HG03432 (cell line): Measurements from ENCODE around the gene GABPB2.
"Not testable (repeated sequence)": the region's sequence is repeated elsewhere in the genome, so short reads cannot be mapped to it uniquely, and the experiment has no call there.

ENCODE experiments used
- ATAC-seq: cut with Tn5 transposase; IDR thresholded peaks from one replicate; pipeline ENCODE4 v1.9.1; 2021; ENCODE audit warnings: mild to moderate bottlenecking, moderate library complexity; ENCODE audit not compliant: unreplicated experiment

Gene GABPB2

DNA sequence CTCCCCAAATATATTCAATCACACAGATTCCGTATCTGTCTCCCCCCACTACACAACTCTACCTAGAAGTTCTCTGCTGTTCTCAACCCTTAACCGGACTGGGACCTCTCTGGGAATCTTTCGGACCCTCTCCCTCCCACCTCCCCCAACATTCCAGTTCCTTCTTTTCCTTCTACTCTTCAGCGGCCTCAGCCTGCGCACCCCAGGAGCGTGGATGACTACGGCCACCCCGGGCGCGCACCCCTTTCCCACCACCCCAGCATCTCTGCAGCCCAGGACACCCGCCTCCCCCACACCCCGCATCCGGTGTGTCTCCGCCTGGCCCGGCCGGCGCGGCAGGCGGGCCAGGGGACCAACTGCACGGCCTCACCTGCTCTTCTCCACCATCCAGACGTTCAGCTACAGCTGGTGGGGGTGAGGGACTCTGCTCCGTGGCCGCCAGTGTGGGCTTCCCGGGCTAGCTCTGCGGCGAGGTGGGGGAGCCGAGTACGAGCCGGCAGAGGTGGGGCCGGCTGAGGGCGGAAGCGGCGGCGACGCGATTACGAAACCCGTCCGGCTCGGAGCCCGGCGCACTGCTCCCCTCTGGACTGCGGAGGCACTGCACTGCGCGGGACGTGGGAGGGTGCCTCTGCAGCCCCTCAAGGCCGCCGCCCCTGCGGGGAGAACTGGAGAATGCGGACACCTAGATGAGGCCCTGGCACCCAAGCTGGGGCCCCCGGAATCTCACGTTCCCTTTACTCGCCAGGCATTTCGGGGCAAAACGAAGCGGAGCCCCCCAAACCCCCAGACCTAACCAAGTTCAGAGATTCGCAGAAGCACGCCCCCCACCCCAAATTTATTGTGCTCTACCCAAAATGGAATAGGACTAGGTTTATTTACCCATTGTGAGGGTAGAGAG is 11.2 kb upstream of the GABPB2 start, which contains the start of gene CDC42SE1:
TSS of gene CDC42SE1 (minus strand) at position 514 of the 898 bp plus-strand sequence. CDS start 3,892 bp downstream, outside the sequence.
- ATAC-seq = peak; percentile 86

DNA sequence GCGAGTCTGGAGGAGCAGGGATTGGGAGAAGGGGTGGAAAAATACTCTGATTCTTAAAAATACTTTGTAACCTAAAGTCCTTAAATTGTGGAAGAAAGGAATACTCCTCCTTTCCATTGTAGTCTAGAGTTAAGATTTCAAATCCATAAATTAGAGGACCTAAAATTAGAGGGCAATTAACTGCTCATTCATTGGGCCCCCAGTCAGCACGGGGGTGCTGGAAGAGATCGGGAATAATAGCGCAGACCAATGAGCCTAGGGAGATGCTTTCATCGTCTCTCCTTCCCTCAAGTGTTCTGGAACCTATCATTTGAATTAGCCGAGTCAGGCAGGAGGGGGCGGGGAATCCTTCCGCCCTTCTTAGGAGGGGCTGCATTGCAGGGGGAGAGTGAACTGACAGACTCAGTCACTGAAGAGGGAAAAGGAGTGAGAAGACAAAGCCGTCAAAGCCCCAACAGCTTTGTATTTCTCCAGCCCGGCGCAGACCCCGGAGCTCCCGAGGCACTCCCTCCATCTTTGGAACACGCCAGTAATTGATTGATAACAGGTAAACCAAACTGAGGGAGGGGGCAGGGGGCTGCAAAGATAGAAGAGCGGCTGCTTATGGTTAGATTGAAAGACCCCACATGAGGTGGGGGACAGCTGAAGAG is 10.4 kb upstream of the GABPB2 start, which contains the start of gene MLLT11:
TSS of gene MLLT11 (plus strand) at position 391 of the 650 bp plus-strand sequence. CDS start 6,828 bp downstream, outside the sequence.
- ATAC-seq = no peak

DNA sequence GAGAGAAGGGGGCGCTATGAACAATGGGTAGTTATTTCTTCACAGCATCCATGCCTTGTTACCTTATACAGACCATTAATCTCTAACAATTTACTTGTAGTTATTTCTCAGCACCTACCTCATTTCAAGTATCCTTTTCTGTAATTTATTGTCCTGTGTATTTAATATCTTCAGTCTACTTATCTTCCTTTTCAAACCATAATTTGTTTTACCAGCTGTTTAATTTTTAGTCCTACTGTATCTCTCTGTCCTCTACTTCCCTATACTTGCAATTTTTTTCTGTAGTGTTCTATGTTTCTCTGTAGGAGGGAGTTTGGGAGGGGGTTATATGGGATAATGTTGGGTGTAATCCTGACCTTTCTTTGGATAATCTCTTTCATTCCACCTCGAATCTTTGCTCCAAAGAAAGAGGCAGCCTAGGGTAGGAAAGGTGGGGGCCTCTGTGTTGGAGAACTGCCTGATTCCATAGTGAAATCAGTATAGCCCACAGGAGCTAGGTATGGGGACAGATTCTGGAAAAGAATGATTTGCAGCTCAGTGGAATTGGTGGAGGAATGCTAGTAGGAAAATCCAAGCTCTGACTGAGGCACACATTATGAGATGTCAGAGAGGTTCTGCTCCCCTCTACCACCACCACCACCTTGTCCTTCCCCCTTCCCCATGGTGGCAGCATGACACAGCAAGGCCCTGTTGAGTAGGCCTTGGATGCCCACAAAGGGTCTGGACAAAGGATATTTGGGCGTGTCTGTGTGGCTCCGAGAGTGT is 9.7 kb upstream of the GABPB2 start:
- ATAC-seq = no peak

DNA sequence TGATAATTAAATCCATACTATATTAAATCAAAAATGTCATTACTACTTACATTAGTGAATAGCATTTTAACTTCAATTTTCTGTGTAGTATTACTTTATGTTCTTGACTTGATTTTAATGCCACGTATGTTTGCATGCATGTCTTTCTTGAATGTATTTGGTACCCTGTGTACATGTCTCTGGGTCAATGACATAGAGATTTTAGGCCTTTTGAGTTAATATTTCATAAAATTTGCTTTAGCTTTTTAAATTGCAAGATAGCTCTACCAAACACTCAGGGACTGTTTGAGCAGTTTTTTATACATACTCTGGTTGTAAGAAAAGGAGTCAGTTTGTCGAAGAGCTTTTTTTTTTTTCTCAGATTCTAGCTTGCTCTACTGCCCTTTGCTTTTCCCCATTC is 8.9 kb upstream of the GABPB2 start:
- ATAC-seq = no peak

DNA sequence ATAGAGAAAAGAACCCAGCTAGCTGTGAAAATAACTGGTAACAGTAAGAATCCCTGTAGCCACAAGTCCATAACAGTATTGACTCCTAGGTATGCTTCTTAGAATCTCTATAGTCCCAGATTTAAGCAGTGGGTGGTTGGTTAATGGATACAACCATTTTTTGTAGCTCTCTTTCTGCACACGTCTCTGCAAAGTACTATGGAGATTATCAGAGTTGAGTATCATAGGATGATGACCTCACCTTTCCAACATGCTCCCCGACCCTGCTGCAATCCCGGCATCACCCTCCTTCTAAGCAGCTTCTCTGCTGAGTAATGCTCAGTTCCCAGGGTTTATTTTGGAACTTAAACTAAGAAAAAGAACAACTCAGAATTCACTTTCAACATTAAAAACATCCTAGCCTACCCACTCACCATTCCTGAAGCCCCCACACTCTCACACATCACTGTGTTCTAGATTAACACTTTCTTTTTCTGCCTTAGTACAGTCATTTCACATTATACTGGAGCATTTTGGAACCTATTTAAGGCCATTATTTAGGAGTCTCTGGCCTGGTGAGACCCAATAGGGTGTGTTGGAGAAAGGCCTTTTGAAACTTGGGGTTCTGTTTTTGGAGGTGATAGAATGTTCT is 7.7 kb upstream of the GABPB2 start:
- ATAC-seq = no peak

DNA sequence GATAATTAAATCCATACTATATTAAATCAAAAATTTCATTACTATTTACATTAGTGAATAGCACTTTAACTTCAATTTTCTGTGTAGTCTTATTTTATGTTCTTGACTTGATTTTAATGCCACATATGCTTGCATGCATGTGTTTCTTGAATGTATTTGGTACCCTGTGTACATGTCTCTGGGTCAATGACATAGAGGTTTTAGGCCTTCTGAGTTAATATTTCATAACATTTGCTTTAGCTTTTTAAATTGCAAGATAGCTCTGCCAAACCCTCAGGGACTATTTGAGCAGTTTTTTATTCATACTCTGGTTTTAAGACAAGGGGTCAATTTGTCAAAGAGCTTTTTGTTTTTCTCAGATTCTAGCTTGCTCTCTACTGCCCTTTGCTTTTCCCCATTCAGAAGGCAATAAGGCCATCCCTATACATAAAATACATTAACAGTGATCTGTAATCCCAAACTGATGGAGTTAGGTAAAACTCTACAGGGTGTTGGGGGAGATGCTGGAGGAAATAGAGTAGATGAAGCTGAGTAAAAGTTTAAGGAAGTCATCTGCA is 5.4 kb upstream of the GABPB2 start:
- ATAC-seq = no peak

DNA sequence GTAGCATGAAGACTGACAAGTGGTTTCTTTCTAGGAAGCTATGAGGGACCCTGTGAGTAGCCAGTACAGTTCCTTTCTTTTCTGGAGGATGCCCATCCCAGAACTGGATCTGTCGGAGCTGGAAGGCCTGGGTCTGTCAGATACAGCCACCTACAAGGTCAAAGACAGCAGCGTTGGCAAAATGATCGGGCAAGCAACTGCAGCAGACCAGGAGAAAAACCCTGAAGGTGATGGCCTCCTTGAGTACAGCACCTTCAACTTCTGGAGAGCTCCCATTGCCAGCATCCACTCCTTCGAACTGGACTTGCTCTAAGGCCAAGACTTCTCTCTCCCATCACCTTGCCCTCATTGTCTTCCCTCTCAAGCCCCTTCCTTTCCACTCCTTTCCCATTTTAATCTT is 3.4 kb upstream of the GABPB2 start:
- ATAC-seq = no peak

DNA sequence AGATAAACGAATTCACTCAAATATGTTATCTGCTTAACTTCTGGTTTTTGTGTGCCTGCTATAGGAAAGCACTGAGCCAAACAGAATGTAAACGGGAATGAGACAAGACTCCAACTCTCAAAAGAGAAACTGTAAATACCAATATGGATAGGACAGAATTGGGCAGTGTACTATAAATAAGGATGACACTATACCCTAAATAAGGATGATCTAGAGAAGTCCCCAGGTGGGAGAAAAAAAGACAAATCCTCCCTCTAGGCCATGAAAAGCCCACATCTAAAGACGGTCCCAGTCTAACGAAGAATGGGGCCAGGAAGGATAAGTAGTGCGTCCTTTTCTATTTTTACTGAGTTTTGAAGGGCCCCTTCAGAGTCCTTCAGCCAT is 1.5 kb upstream of the GABPB2 start:
- ATAC-seq = no peak

DNA sequence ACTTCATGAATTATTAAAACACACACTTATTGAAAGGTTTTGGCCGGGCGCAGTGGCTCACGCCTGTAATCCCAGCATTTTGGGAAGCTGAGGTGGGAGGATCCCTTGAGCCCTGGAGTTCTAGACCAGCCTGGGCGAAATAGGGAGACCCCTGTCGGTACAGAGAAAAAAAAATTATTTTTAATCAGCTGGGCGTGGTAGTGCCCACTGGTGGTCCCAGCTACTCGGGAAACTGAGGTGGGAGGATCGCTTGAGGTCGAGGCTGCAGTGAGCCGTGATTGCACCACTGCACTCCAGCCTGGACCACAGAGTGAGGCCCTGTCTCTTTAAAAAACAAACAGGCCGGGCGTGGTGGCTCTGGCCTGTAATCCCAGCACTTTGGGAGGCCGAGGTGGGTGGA is 1.7 kb downstream of the GABPB2 start:
- no peak for ATAC-seq

DNA sequence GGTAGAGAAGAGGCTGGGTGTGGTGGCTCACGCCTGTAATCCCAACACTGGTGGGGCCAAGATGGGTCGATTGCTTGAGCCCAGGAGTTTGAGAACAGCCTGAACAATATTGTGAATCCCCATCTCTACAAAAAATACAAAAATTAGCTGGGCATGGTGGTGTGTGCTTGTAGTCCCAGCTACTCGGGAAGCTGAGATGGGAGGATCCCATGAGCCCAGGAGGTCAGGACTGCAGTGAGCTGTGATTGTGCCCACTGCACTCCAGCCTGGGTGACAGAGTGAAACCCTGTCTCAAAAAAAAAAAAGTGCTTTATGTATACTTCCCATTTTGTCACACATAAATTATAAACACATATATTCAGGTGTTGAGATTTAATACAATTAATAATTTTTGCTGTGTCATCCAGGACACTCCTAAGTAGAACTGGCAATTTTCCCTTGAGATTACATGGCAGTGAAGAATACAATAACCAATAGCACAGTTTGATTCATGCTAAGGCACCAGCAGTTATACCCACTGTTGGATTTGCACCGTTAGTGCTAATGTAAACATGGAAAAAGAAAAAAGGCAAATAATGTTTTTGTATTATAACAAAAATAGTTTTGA is 15.5 kb downstream of the GABPB2 start:
- ATAC-seq = no peak

DNA sequence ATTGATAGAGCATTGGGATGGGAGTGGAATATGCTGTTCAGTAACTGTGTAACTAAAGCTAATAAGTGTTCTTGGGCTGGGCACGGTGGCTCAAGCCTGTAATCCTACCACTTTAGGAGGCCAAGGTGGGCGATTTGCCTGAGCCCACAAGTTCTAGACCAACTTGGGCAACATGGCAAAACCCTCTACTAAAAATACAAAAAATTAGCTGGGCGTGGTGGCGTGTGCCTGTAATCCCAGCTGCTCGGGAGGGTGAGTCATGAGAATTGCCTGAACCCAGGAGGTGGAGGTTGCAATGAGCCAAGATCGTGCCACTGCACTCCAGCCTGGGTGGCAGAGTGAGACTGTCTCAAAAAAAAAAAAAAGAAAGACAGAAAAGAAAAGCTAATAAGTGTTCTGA is 26.9 kb downstream of the GABPB2 start:
- not testable (repeated sequence) for ATAC-seq

DNA sequence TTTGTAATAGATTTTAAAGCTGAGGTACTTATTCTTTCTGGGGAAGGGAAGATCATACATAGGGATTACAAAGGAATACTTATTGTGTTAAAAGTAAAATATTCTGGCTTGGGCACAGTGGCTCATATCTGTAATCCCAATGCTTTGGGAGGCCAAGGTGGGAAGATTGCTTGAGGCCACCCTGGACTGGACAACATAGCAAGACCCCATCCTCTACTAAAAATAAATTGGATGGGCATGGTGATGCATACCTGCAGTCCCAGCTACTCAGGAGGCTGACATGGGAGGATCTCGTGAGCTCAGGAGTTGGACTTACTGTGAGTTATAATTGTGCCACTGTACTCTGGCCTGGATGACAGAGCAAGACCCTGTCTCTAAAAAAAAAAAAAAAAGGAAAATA is 27.6 kb downstream of the GABPB2 start:
- ATAC-seq = no peak

DNA sequence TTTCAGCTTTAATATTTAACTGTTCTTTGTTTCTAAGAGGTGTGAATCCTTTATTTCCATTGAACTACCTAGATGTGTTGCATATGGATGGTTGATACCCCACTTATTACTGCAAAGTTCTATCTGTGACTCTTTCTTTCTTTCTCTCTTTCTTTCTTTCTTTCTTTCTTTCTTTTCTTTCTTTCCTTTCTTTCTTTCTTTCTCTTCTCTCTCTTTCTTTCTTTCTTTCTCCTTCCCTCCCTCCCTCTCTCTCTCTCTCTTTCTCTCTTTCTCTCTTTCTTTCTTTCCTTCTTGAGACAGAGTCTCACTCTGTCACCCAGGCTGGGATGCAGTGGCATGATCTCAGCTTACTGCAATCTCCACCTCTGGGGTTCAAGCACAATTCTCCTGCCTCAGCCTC is 34.1 kb downstream of the GABPB2 start:
- ATAC-seq = no peak

DNA sequence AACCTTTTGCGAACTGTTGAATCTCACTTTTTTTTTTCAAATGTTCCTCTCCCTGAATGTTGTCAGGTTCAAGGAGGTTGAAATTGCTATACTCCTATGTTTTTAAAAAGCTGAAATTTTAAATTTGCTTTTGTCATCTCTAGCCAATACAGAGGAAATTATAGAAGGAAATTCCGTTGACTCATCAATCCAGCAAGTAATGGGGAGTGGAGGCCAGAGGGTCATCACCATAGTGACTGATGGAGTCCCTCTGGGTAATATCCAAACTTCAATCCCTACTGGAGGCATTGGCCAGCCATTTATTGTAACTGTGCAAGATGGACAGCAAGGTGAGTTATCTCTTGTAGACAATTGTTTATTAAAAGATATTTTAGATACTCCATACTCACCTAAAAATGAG is 36.3 kb downstream of the GABPB2 start:
- no peak for ATAC-seq

DNA sequence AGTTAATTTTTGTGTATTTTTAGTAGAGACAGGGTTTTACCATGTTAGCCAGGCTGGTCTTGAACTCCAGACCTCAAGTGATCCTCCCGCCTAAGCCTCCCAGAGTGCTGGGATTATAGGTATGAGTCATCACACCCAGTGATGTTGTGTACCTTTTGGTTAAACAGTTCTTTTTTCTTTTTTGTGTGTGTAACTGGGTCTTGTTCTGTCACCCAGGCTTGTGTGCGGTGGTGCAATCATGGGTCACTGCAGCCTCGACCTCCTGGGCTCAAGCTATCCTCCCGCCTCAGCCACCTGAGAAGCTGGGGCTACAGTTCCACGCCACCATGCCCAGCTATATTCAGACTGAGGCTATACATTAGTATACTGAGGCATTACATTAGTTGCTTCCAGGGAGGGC is 37.8 kb downstream of the GABPB2 start:
- no peak for ATAC-seq

DNA sequence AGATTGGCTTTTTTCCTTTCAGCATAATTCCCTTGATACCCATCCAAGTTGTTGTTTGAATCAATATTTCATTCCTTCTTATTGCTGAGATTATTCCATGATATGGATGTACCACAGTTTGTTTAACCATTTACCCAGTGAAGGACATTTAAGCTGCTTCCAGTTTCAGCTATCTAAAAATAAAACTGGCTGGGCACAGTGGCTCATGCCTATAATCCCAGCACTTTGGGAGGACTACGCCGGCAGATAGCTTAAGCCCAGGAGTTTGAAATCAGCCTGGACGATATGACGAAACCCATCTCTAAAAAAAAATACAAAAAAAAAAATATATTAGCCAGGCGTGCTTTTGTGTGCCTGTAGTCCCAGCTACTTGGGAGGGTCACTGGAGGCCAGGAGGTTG is 43.3 kb downstream of the GABPB2 start:
- no peak for ATAC-seq

DNA sequence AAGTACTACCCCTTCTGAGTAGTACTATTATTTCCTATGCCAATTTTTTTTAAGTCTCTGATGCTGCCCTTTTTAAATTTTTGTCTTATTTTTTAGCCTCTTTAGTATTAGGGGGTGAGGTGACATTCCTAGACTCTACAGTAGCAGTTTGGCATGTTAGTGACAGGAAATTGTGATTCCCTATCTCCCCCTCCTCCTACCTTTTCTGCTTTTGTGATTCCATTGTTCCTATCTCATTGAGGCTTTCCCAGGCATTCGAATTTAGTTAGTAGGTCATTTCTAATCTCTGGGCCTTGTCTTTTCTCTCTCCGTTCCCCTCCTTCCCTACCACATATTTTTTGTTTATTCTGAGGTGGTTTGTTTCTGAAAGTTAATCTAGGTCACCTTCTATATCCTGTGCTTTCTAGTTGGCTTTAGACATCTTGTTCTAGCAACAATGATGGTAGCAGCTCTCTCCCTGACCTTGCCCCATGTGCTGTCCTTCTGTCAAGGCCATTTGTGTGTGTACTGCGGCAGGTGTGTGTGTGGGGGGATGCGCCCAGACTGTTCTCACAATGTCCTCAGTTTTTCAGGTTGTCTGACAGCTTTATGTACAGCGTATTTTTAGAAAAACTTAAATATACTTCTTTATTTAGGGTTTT is 54.3 kb downstream of the GABPB2 start:
- ATAC-seq = no peak

DNA sequence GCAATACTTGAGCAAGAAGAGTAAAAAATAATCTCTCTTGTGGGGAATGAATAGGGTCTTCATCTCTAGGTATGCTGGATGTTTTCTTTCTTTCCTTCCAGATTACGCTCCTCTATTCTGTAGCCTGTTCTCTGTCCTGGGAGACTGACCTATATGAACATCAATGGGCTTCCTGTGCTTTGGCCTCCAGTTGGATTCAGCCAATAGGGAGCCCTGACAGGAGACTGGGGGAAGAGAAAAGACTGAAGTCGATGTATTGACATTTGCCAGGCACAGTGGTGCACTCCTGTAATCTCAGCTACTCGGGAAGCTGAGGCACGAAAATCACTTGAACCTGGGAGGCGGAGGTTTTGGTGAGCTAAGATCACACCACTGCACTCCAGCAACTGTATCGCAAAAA is 58.2 kb downstream of the GABPB2 start:
- no peak for ATAC-seq

DNA sequence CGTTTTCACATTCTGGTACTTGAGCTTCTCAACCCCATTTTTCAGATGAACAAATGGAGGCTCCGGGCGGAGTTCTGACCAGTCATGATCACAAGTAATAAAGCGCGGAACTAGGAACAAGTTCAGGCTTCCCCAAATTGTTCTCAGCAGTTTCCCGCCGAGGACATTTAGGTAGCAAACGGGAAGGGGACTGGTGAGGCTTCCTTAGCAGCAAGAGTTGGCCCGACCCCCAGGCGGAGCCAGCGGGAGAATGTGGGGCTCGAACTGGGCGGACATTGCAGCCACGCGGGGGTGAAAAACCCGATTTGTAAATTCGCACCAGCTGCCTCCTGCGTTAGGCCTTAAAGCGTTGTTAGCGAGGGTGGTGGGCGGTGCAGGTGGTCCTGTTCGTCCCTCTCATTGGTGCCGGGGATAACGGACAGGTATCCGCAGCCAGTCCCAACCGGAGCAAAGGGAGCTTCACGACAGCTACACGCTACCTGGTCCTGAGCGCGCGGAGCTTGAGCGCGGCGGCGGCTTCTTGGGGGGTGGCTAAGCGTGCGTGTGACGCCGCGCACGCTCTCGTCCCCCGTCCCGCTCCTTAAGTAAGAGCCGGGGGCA is 60.5 kb downstream of the GABPB2 start:
- ATAC-seq = peak; percentile 86
